Measurements from ENCODE around the gene ITIH1.

GRCh38 chr3:52835766-52836470 is 58.5 kb downstream of the ITIH1 start:
- TF ChIP-seq FOXP1 (CRISPR knock-in tag; IDR thresholded peaks at IDR 0.05; ENCODE audit: borderline replicate concordance) (no peak), ATF3 (CRISPR knock-in tag; conservative IDR thresholded peaks at IDR 0.05) (no peak), JUN (CRISPR knock-in tag; IDR thresholded peaks at IDR 0.05) (no peak), CTCF (IDR thresholded peaks at IDR 0.05) (no peak), ZBTB21 (CRISPR knock-in tag; IDR thresholded peaks at IDR 0.05; ENCODE audit: borderline replicate concordance) (no peak), E2F5 (CRISPR knock-in tag; IDR thresholded peaks at IDR 0.05) (no peak), PREB (CRISPR knock-in tag; IDR thresholded peaks at IDR 0.05; ENCODE audit: borderline replicate concordance) (no peak)

All from WTC11 (cell line).